Amniotic epithelial cell (primary cell): Measurements from ENCODE around the gene BNC2.

ENCODE experiments used
- DNase-seq: peaks from one replicate; pipeline ENCODE4 v3.0.0-alpha.2; 2010; ENCODE audit warnings: low read depth

BNC2 gene

DNA sequence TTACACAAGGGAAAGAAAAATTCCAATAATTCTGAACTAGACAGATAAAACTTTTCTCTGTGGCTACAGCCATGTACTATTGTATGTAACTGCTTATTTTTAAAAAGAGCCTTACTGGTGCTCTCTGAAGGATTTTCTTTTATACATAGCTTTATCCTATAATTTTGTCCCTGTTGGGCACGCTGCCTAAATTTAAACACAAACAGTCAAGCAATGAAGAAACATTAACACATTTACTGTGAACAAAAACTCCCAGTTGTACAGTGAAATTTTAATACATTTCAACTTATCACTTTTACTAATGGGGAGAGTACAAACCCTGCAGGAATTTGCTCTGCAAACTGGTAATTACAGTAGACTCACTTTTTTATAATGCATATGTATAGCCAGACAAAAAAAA, 273.3 kb downstream of the BNC2 start:
- DNase-seq, result no peak

DNA sequence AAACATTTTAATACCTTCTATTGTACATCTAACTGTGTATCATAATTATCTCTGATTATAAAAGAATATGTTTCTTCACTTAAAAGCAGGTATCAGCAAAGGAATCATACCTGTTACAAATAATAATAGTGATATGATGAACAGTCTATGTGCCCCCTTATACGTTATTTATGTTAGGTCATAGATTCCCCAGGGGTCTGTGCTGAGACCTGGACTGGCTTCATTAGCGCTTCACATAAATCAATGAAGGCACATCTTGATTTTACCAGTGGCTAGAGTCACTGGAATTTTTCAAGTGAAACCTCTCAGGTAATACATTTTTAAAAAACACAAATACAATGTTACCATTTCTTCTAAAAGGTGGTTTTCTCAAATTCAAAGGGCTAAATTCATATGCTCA, 275.2 kb downstream of the BNC2 start:
- DNase-seq, result no peak

DNA sequence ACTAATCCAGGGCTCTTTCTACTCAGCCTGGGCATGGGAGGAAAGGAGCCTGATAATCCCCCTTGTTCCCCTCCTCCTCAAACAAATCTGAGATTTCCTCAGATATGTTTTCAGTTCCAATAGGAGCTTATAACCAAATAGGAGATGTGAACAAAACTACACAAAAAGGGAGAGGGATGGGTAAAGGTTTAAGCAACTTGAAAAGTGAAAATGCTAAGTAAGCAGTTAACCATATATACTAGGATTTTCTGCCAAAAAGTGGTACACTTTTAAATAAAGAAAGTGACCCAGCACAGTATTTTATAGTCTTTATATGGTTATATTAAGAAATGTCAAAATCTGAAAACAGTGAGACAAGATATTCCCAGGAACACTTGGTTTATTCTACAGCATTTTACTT, 275.7 kb downstream of the BNC2 start:
- no peak for DNase-seq

DNA sequence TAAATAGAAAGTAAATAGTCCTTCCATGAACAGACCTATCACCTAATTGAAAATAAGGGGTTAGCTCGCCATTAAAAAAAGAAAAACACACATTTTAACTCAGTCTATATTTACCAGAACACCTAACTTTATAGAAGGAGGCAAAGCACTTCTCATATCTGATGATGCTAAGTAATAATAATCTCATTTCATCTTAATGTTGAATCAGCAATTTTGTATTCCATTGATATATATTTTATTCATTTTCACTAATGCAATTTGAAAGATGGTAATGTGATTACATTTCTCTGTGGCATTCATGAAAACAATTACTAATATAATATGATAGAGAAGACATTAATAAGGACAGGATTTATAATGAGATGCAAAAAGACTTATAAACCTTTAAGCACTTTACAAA, 276.7 kb downstream of the BNC2 start:
- no peak for DNase-seq

DNA sequence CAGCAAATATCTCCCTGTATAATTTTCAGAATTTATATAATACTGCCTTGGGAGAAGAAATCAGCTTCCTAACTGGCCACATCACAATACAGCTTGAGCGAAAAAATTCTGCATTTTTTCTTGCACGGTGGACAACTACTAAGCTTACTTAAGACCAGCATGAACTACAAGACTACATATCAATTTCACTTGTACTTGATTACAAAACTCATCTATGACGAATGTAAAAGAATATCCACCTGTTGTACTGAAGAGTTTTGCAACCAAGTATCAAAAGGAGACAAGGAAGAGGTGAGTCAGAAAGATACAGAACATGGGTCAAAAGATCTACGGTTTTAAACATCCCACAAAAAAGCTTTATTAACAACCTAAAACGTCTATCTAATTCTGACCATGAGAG, 279.4 kb downstream of the BNC2 start:
- DNase-seq, result peak; percentile 68

DNA sequence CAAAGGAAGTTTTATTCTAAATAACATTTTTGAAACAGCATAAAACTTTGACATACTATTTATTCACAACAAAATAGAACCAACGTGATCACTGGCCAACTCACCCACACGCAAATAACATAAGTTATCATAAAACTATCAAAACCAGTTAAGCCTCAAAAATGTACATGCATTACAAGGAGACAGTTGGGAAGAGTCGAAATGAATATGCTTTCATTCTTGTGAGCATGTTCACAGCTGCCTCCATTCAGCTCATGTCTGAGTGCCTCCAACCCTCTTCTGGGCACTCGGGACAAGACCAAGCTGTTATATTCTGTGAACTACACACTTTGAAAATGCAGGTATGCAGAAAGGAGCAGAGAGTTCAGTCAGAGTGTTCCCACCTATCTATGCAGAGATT, 284.9 kb downstream of the BNC2 start:
- peak; percentile 54 for DNase-seq

DNA sequence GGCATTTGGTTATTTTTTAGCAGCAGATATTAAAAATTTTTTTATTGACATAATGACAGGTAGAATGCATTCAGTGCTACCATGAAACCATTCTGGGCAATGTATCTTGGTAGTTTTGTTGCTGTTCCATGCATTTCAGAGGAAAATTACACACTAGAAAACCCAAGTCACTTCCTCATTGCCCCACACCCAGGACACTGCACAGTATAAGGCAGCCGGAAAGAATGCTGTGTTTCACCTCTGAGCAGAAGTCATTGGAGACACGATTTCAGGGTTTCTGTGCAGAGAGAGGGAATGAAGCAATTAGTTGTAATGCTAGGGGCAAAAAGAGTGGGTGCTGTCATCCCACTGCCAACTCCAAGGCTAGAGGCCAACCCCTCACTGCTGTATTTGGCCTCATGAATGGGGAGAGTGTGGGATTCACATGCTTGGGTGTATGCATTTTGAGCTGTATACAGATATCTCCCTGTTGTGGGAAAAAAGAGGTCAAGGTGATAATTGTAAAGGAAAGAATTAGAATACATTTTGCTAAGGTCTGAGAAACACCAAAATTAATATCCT, 290.5 kb downstream of the BNC2 start:
- DNase-seq, result peak; percentile 25

DNA sequence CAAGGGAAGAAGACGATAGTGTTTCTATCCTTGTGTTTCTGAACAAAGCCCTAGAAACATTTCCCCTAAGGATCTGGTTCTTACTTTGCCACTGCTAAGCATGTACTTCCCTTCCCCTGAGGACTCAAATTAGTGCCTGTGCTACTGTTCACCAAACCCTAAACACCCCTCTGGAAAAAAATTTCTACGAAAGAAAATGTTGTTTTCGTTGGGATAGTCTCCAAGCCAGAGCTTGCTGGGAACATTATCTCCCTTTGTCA, 294.6 kb downstream of the BNC2 start:
- no peak for DNase-seq

DNA sequence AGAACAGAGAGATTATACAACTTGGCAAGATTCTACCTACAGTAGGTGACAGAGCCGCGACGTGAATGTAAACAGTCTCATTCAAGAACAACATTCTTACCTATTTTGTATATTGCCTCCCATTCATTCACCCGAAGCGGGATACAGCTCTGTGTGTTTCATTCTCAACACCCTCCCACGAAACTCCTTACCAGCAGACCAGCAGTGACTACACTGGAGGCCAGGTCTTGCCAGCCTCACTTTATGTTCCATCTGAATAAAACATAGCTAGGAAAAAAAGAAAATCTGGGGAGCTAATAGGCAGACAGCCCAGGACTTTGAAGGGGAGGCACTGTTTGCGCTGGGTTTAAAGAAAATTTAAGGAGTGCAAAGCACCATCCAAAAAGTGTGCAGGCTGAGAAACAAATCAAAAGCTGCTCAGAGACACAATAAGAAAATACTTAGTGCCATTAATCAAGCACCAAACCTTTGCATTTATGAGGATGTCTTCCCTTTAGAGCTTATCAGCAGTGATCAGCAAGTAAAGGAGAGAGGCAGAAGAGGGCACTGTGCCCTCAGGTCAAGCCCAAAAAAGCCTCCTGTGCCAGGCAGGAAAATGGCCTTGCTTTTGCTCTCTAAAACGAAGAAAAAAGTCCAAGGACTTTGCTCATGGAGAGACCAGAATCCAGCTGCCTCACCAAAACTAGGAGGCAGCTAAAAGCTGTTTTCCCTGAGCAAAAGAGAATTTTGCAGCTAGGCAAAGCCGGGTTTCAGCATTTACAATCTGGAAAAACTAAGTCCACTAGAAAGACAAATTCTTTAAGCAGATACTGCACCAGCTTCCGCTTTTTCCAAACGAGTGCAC, 295.1 kb downstream of the BNC2 start:
- peak; percentile 47 for DNase-seq

DNA sequence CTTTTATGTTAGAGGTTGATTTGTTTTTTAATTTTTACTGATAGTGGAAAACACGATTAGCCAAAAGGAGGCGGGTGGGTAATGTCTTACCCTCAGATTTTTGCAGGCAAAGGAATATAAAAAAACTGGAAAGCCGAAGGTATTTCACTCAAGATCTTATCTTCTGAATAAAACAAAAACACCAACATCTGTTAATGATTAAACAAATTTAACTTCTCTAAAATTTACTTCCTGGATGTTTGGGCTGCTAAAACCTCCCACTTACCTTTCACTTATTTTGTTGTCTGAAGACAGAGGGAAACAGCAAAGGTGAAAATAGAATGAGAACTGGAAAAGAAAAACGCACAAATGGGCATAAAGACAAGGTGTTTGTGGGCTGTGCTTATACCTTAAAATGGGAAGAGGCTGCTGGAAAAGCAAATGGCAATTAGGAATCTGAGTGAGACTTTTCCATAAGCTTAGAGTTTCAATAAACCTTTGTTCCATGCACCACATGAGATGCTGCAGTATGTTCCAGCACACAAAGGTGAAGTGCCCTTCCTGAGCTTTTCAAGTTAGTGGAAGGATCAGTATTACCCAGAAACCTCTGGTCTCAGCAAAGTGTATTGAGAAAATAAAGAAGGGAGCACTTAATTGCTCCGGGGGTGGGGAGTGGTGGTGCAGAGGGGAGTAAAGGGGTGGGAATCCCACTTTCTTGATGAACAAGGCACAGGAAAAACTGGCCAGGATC, 298.3 kb downstream of the BNC2 start:
- no peak for DNase-seq

DNA sequence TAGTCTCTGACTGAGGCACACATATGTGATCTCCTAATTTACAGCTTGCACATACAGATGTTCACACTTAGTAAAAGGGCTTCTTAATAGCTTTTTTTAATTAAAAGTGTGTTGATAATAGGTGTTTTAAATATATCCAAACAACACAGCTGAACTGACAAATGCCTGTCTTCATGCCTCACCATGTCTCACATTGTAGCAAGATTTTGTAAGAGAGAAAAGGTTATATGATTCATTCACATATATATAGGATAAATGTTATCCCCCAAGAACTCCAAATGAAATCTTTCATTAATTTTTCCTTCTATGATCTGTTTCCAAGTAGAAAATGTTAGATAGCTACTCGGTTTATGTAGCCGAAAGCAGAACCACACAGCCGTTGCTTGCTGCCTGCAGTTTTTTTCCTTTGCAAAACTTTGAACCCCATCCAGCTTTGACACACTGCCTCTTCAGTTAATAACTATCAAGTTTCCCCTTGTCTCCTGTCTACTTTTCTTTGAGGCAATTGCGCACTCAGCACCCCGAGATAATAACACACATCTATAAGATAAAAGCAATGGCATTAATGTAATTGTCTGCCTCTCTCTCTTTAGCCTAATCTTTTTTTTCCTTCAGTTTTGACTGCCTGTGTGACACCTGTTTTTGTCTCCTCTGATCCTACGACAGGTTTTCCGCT, 299.2 kb downstream of the BNC2 start:
- DNase-seq, result no peak

DNA sequence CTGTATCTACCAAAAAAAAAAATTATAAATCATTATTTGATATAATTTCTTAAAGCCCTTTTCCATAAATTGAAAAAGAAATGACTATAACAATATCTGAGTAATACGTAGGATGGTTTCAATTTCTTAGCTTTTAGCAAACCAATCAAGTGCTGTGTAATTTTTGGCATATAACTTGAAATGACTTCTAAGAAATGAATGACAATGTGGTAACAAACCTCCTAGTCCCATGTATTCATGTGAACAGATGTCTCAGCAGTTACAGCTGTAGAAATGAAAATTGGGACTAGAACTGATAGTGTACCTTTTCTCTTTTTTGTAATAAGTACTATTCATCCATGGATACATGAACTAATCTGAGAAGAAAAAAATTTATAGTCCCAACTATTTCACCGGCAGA, 307.0 kb downstream of the BNC2 start:
- DNase-seq, result no peak

DNA sequence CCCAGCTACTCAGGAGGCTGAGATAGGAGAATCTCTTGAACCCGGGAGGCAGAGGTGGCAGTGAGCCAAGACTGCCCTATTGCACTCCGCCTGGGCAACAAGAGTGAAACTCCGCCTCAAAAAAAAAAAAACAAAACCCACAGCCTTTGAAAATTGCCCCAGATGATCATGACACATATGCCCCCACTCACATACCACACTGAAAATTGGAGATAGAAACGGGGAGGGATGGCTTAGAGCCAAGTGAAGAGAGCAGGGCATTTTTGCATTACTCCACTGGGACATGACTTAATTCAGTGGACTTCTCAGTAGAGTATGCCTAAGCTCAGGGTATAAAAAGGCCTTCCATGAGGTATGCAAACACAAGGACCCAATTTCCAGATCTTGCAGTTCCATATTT, 309.3 kb downstream of the BNC2 start:
- peak; percentile 65 for DNase-seq

DNA sequence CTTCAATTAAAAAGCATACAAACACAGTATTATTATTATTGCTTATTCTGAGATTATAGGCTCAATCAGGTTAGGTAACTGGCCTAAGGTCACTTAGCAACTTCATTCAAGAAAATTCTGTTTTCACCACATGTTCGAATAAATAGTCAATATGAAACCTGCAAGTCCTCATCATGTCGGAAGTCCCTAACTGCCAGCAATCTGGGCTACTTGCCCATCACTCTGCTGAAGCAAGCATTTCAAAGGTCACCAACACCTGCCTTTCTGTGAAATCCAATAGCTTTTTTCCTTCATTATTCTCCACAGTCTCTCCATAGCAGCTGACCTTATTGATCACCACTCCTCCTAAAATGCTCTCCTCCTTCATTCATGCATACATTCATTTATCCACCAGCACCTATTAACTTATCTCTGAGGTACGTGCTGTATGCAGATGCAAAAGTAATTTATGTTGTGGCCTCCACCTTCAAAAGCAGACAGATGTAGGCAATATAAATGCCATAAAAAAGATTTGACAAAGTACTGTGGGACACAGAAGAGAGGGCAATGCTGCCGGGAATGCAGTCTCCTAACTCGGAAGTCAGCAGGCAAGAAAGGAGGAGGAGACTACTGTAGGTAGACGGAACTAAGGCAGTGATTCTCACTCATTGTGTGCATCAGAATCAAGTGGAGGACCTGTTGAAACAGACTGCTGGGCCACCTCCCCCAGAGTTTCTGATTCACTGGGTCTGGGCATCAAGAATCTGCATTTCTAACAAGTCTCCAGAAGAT, 310.9 kb downstream of the BNC2 start:
- no peak for DNase-seq

DNA sequence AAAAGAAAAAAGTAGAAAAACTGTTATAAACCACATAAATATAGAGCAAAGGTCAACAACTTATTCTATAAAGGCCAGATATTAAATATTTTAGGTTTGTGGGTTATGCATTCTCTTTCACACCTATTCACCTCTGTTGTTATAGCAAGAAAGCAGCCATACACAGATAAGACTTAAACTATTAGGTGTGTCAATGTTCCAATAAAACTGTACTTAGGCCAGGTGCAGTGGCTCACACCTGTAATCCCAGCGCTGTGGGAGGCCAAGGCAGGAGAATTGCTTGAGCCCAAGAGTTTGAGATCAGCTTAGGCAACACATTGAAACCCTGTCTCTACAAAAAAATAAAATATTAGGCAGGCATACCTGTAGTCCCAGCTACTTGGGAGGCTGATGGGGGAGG, 314.7 kb downstream of the BNC2 start:
- DNase-seq, result no peak

DNA sequence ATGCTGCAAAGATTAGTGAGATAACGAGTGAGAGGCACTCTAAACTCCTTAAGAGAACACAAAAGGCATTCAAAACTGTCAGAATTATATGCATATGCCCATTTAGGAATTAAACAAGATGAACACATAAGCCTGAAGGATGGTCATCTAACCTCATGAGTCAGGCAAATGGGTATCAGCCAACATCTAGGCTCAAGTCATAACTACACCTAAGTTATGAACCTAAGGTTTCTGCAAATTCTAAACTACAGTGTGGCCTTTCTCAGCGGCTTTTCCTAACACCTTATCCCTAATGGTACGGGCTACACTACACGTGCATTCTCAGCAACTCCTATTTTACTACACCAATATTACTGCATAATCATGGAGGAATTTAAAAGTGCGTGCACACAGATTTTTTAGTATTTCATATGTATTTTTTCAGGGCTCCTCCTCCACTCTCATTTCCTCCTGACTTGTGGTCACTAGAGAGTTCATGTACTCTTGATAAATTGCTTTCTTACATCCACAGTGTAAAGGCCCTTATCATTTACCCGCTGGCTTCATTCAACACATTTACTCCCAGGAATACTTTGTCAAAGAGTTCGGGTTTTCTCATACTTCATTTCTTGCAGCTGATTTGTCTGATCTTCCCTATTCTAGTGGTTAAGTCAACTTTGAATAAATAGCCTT, 316.5 kb downstream of the BNC2 start:
- peak; percentile 98 for DNase-seq

DNA sequence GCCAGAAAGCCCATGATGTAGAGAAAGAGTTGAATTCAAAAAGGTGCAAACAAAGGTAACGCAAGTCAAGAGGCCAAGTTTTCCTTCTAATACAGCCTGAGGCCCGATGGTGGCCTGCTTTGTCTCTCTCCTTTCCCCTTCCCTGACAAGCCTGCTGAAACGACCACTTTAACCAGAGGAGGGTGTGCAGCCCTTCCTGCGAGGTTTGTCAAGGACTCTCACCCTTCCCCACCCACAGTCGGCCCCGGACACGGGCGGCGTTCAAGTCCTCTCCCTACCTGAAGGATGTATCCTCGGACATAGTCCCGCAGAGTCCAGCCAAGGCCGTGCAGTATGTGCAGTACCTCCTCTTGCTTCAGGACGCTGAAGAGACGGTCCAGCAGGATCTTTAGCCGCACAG, 318.2 kb downstream of the BNC2 start:
- DNase-seq, result no peak

DNA sequence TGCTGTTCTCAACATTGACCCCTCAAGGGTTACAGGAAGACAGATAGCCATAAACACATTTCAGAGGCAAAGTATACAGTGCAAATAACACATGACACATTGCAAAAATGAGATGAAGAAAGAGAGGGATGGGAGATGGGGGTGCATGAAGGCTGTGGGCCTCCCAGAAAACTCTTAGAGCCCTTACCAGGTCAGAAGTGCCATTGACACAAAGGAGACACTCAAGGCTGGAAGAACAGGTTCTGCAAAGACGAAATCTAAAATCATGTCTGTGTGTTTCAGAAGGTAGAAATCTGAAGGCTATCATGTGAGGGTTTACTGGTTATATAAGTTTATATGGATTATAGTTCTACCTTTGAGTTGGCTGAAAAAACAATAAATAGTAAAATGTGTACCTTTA, 318.8 kb downstream of the BNC2 start:
- DNase-seq, result no peak

DNA sequence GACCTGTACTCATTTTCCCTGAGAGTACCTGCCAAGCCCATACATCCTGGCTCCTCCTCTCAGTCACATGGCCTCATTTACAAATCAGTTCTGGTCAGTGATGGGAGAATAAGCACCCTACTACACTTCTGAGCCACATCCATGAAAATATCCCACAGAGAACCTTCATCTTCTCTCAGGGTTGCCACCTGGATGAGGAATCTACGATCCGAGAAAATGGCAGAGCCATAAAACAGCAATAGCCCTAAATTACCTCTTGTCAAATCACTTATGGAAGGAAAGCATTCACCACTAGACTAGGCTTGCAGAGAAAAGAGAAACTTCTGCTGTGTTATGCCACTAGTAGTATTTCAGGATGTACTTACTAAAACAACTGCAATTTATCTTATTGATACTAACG, 324.8 kb downstream of the BNC2 start:
- no peak for DNase-seq

DNA sequence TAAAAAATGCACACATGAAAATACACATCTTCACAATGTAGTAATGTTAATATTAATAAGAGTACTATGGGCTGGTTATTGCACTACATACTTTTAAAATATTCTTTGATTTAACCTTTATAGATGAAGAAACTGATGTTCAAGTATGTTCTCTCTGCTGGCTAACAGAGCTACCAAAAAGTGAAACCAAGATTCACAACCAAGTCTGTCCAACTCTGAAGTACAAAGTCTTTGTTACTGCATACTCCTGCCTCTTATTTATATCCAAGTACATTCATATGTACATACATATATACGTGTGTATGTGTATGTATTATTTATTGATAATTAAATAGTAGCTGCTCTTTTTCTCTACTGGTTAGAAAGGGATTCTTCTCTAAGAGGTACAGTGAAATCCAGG, 325.6 kb downstream of the BNC2 start:
- DNase-seq, result no peak

DNA sequence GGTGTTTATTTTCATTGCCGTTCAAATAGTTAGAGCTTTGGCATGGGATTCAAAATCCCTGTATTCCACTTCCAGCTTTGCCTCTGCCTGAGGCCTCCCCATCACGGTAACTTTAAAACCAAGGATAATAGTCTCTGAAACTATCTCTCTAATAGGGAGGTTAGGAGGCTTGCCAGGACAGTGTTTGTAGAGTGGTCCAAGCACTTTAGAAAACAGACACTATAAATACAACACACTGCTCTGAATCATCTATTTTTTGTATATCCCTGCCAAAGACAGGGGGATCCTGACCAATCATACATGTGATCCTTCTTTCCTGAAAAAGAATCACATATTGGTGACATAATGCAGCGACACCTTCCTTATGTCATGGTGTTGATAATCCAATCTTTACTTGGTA, 326.8 kb downstream of the BNC2 start:
- no peak for DNase-seq

DNA sequence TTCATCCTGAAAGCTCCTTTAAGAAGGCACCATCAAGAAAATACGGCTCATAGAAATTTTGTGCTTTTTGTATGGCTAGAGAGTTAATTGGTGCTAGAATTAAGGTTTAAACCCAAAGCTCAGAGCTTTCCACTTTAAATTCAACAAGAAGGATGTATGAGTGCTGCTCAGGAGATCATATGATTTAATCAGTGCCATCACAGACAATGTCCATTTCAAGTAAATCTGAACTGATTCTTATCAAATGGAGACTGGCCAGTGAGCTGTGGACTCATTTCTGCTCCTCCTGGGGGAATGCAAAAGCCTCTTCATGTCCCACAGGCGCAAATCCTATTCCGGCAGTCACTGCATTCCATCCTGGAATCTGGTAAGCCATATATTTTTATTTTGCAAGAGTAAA, 327.2 kb downstream of the BNC2 start:
- no peak for DNase-seq
